Lower lobe of right lung (tissue), 2 donors: ENCODE data around the gene SLC17A2. TPM values are rescaled to one million over a fixed set of nuclear protein-coding genes. Genes with fewer than 3 reads are reported as not detected.
A peak's percentile ranks its signal among the peaks of the same experiment; 100 is the strongest.

ENCODE experiments used
- ATAC-seq, 2 donors: fragments of 200-7000 bp; cut with Tn5 transposase; one replicate each; pipeline ENCODE4 v1.9.1; 2020 to 2022; ENCODE audit warnings: mild to moderate bottlenecking in 2 of 2, moderate library complexity in 2 of 2
- DNase-seq: peaks from one replicate; pipeline ENCODE4 v3.0.0-alpha.2; 2020
- H3K27ac ChIP-seq: fragments of 200-600 bp; one replicate; pipeline ENCODE4 v1.8.0; 2022
- H3K27me3 ChIP-seq: fragments of 200-600 bp; one replicate; pipeline ENCODE4 v1.8.0; 2022; ENCODE audit warnings: low read depth
- H3K36me3 ChIP-seq: fragments of 200-600 bp; one replicate; pipeline ENCODE4 v1.8.0; 2022; ENCODE audit warnings: mild to moderate bottlenecking
- H3K4me1 ChIP-seq: fragments of 200-600 bp; one replicate; pipeline ENCODE4 v1.8.0; 2022
- H3K4me3 ChIP-seq: fragments of 200-600 bp; one replicate; pipeline ENCODE4 v1.8.0; 2022; ENCODE audit warnings: mild to moderate bottlenecking
- H3K9me3 ChIP-seq: fragments of 200-600 bp; one replicate; pipeline ENCODE4 v1.8.0; 2022
- intact Hi-C: fragments of 100-400 bp; cut with DNase I; formaldehyde crosslinking; loops from one replicate; pipeline ENCODE4 v1.11.0; 2022
- total RNA-seq: library from RNA; stranded (reverse); fragmentation: NEBNext Ultra II Directional; extraction: Animal tissue kit (Norgen Biotek cat#: 25700); gene quantifications from one replicate; pipeline ENCODE4 v1.2.1, GENCODE V29; 2021
- TF ChIP-seq, protein P1 (sequence below): fragments of 200-600 bp; IDR thresholded peaks from one replicate; pipeline ENCODE4 v1.8.0; 2022; ENCODE audit warnings: antibody characterized with exemption, mild to moderate bottlenecking
- donor health status: DM: no; HTN: yes; CAD: no; lungs with severe emphysema.

SLC17A2 gene
- total RNA-seq, 1 donor from 2014 or later: not detected

DNA sequence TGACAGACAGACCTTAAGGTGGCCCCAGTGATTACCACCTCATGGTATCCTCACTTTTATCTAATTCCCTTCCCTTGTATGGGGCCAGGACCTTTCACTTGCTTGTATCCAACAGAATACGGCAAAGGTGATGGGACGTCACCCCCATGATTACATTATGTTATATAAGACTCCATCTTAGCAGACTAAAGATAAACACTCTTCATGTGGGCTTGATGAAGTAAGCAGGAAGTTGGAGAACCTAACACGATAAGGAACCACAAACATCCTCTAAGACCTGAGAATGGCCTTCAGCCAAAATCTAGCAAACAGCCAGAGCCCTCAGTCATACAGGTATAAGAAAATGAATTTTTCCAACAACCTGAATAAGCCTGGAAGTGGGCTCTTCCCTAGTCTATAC lies 64.5 kb downstream of the SLC17A2 start:
- Histone ChIP-seq H3K4me3 (no peak overlapping the region), H3K36me3 (no peaks in the 10 kb centered on the region), H3K27ac (no peak overlapping the region), H3K27me3 (no peaks in the 10 kb centered on the region), H3K9me3 (no peaks in the 10 kb centered on the region), H3K4me1 (peaks cover 12% of the 10 kb centered on the region)
- DNase-seq: no peak
- TF ChIP-seq, protein P1, sequence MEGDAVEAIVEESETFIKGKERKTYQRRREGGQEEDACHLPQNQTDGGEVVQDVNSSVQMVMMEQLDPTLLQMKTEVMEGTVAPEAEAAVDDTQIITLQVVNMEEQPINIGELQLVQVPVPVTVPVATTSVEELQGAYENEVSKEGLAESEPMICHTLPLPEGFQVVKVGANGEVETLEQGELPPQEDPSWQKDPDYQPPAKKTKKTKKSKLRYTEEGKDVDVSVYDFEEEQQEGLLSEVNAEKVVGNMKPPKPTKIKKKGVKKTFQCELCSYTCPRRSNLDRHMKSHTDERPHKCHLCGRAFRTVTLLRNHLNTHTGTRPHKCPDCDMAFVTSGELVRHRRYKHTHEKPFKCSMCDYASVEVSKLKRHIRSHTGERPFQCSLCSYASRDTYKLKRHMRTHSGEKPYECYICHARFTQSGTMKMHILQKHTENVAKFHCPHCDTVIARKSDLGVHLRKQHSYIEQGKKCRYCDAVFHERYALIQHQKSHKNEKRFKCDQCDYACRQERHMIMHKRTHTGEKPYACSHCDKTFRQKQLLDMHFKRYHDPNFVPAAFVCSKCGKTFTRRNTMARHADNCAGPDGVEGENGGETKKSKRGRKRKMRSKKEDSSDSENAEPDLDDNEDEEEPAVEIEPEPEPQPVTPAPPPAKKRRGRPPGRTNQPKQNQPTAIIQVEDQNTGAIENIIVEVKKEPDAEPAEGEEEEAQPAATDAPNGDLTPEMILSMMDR: no peak
- intact Hi-C loops: no loop called here
- ATAC-seq: peak; percentile 72 to 83

DNA sequence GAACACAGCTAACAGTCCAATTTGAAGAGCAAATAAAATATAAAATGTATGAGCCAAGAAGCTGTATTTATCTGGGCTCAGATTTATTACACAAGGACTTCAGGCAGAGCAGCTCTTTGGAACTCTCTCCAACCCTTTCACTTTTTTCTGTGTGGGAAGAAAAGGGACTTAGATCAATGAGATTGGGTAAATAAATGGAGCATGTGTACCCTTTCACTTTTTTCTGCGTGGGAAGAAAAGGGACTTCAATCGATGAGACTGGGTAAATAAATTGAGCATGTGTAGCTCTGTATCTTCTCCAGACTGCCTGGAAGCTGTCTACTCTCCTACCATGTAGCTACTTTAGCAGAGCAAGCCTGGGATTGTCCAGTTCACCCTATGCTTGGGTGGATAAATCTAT lies 67.1 kb downstream of the SLC17A2 start:
- Histone ChIP-seq H3K4me1 (peaks cover 12% of the 10 kb centered on the region), H3K4me3 (no peak overlapping the region), H3K27me3 (no peaks in the 10 kb centered on the region), H3K27ac (no peak overlapping the region), H3K36me3 (no peaks in the 10 kb centered on the region), H3K9me3 (no peaks in the 10 kb centered on the region)
- DNase-seq (no peak), ATAC-seq (no peak)
- intact Hi-C loops: no loop called here
- TF ChIP-seq, protein P1: no peak

Other genes starting within 250 kb of the SLC17A2 start
- gene SLC17A4, start 175.9 kb downstream of the SLC17A2 start, total RNA-seq: not detected
- not detected for gene SLC17A1, start 98.6 kb downstream of the SLC17A2 start, total RNA-seq
- gene SLC17A3, start 56.4 kb downstream of the SLC17A2 start, total RNA-seq: not detected
- gene TRIM38, start 32.1 kb upstream of the SLC17A2 start, total RNA-seq: 23.0 TPM
- 12.4 TPM for gene HFE, start 156.7 kb upstream of the SLC17A2 start, total RNA-seq